Measurements from ENCODE around the gene GSG1L2.

The GSG1L2 gene

GRCh38 chr17:9772658-9773057, 49.2 kb downstream of the GSG1L2 start:
- no peak overlapping the region for H3K27ac ChIP-seq
- no peaks in the 10 kb centered on the region for H3K4me1 ChIP-seq (ENCODE audit: control insufficient read depth in 1 of 2, insufficient read depth in 1 of 2, low read depth in 1 of 2, low read length in 1 of 2)
- H3K27me3 ChIP-seq = peaks cover 21% of the 10 kb centered on the region
- H3K9me3 ChIP-seq = no peaks in the 10 kb centered on the region
- TF ChIP-seq CTCF (IDR thresholded peaks at IDR 0.05) = no peak
- no peak overlapping the region for H3K4me3 ChIP-seq (ENCODE audit: low read depth in 1 of 2, low read length in 1 of 2)
- no peaks in the 10 kb centered on the region for H3K36me3 ChIP-seq

DNA sequence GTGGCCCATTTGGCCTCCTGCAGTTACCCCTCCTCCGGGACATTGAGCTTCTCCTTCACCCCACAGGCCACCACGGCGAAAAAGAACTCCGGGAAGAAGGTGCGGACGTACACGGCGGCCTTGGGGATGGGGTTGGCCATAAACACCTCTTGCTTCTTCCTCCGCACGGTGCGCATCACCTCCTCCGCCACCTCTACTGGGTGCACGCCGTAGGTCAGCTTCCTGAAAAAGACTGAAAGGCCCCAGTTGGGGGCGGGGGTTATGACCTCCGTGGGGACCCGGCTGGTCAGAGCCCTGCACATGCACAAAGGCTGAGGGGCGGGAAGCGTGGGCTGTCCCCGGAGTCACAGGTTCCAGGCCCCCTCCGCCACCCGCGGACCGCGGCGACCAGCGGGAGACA, 50.4 kb downstream of the GSG1L2 start:
- no peak for TF ChIP-seq CTCF (IDR thresholded peaks at IDR 0.05)
- H3K36me3 ChIP-seq = no peaks in the 10 kb centered on the region
- H3K9me3 ChIP-seq = no peaks in the 10 kb centered on the region
- H3K27me3 ChIP-seq = peaks cover 16% of the 10 kb centered on the region
- H3K27ac ChIP-seq = no peak overlapping the region
- no peak overlapping the region for H3K4me3 ChIP-seq (ENCODE audit: low read depth in 1 of 2, low read length in 1 of 2)
- no peaks in the 10 kb centered on the region for H3K4me1 ChIP-seq (ENCODE audit: control insufficient read depth in 1 of 2, insufficient read depth in 1 of 2, low read depth in 1 of 2, low read length in 1 of 2)

- Histone ChIP-seq H3K9me3 (no peaks in the 10 kb centered on the region), H3K4me1 (ENCODE audit: control insufficient read depth in 1 of 2, insufficient read depth in 1 of 2, low read depth in 1 of 2, low read length in 1 of 2) (no peaks in the 10 kb centered on the region), H3K27me3 (peaks cover 34% of the 10 kb centered on the region), H3K27ac (no peak overlapping the region), H3K36me3 (no peaks in the 10 kb centered on the region), H3K4me3 (ENCODE audit: low read depth in 1 of 2, low read length in 1 of 2) (no peak overlapping the region)
- TF ChIP-seq CTCF (IDR thresholded peaks at IDR 0.05) = no peak
These were observed 52.7 kb downstream of the GSG1L2 start for GRCh38 chr17:9769036-9769695.

GRCh38 chr17:9768381-9768934, 53.4 kb downstream of the GSG1L2 start:
- TF ChIP-seq CTCF (IDR thresholded peaks at IDR 0.05) = no peak
- no peaks in the 10 kb centered on the region for H3K4me1 ChIP-seq (ENCODE audit: control insufficient read depth in 1 of 2, insufficient read depth in 1 of 2, low read depth in 1 of 2, low read length in 1 of 2)
- no peaks in the 10 kb centered on the region for H3K9me3 ChIP-seq
- peaks cover 41% of the 10 kb centered on the region for H3K27me3 ChIP-seq
- H3K36me3 ChIP-seq = no peaks in the 10 kb centered on the region
- no peak overlapping the region for H3K27ac ChIP-seq
- no peak overlapping the region for H3K4me3 ChIP-seq (ENCODE audit: low read depth in 1 of 2, low read length in 1 of 2)

DNA sequence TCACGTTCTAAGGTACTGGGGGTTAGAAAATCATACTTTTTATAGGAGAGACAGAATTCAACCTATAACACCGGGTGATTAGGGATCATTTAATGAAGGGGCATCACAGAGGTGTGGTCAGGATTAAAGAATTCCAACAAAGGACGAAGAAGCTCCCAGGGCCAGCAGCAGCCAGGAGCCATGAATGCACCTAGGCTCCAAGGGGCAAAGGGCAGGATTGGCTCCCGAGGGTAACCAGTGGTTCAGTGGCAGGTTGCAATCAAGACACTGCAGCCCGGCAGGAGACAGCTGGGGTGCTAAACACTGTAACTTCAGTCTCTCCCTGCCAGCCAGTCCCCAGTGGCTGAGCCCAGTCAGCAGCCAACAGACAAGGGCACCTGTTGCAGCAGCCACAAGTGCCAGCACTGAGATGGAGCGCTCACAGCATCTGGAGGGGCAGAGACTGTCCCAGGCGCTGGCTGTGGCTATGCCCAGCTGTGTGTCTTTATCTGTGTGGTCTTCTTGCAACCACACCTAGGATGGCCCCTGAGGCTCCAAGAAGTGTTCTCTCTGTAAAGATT, 54.4 kb downstream of the GSG1L2 start:
- no peak for TF ChIP-seq CTCF (IDR thresholded peaks at IDR 0.05)
- no peaks in the 10 kb centered on the region for H3K4me1 ChIP-seq (ENCODE audit: control insufficient read depth in 1 of 2, insufficient read depth in 1 of 2, low read depth in 1 of 2, low read length in 1 of 2)
- peaks cover 41% of the 10 kb centered on the region for H3K27me3 ChIP-seq
- H3K27ac ChIP-seq = no peak overlapping the region
- no peaks in the 10 kb centered on the region for H3K9me3 ChIP-seq
- no peaks in the 10 kb centered on the region for H3K36me3 ChIP-seq
- H3K4me3 ChIP-seq (ENCODE audit: low read depth in 1 of 2, low read length in 1 of 2) = no peak overlapping the region

All from neutrophil (primary cell).